ENCODE measurements around the gene MBOAT2.
"Not testable (repeated sequence)": the region's sequence is repeated elsewhere in the genome, so short reads cannot be mapped to it uniquely, and the experiment has no call there.

MBOAT2 gene

GRCh38 chr2:8939486-8940114 is 63.9 kb downstream of the MBOAT2 start:
- DNase-seq: no peak

GRCh38 chr2:8938384-8938783 is 65.1 kb downstream of the MBOAT2 start:
- DNase-seq: no peak

DNA sequence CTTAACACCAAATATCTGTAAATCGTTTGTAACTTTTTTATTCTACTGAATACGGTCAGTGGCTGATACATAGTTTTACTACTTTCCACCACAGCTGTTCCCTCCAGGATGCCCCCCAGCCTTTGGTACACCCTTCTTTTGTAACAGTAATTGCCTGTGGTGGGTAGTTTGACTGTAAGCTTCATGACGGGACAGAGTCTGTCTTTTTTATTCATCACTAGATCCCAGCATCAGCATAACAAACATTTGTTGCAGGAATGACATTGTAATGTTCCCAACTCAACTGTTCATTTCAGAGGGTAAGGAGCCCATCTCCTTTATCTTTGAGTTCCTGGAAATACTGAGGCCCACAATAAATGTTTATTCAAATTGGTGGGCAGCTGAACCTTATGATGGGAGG is 67.5 kb downstream of the MBOAT2 start:
- no peak for DNase-seq

GRCh38 chr2:8934338-8934737 is 69.1 kb downstream of the MBOAT2 start:
- DNase-seq: no peak

GRCh38 chr2:8932702-8933101 is 70.8 kb downstream of the MBOAT2 start:
- no peak for DNase-seq

GRCh38 chr2:8930185-8930584 is 73.3 kb downstream of the MBOAT2 start:
- not testable (repeated sequence) for DNase-seq

DNA sequence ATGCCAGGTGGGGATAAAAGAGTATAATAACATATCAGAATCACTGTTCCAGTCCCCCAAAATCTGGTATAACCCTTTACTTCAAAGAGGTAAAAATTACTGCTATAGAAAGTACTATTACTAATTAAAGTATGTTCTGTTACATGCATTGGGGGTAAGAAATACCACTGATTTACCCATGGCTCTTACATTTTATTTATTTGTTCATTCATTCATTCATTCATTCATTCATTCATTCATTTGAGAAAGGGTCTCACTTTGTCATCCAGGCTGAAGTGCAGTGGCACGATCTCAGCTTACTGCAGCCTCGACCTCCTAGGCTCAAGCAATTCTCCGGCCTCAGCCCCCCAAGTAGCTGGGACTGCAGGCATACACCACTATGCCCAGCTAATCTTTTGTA is 74.4 kb downstream of the MBOAT2 start:
- no peak for DNase-seq

DNA sequence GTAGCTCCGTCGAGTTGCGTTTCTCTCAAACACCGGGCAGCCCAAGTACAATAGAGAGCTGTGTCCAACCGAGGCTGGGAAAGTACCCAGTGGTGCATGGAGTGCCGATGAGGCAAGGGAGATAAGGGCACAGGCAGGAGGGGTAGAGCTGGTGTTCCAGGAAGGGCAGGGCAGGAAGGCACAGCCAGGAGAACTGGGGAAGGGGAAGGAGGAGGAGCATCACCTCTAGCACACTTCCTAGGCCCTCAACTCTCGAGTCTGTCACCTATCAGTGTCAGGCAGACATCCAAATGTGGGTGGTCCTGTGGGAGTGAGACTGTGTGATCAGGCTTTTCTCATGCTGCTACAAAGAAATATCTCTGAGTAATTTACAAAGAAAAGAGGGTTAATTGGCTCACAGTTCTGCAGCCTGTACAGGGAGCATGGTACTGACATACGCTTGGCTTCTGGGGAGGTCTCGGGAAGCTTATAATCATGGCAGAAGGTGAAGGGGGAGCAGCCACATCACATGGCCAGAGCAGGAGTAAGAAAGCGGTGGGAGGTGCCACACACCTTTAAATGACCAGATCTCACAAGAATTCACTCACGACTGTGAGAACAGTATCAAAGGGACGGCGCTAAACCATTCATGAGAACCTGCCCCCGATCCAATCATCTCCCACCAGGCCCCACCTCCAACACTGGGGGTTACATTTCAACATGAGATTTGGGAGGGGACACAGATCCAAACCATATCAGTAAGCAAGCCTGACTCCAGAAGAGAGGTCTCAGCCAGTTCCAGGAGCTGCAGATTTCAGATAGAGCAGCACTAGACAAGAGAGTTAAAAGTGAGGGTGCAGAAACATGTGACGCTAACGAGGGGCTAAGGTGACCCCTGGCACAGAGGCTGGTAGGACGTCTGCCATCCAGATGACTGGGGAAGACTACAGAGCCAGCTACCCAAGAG is 75.7 kb downstream of the MBOAT2 start:
- DNase-seq: no peak

DNA sequence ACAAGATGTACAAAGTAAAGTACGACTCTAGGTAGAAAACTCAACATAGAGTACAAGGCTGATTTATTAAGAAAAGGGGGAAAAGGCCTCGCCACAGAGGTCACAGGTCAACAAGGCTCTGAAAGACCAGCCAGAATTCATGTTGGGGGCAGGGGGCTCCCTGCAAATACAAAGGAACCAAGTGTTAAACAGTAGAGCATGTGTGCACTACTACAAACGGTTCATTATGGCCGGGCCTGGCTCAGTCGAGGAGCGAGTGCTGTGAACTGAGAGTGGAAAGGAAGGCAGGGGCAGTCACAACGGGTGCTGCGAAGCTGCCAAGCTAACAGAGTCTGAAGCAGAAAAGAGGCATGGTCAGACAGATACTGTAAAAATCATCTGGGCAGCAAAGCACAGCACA is 77.1 kb downstream of the MBOAT2 start:
- no peak for DNase-seq

DNA sequence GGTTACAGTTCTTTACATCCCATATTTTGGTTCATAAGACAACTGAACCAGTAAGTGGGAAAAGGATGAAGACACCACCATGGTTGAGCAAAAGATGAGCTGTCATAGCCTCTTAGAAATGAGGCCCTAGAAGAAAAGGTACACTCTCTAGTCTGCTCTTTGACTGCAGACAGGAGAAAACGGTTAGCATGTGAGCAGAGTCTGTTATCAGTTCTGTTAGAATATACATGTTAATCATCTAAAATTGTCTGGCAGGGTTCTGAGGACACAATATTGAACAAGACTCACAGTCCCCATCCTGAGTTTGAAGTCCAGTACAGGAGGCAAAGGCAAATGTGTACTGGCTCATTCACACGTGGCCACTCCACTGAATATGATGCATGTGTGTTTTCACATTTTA is 78.1 kb downstream of the MBOAT2 start:
- DNase-seq: no peak

GRCh38 chr2:8923183-8923582 is 80.3 kb downstream of the MBOAT2 start:
- DNase-seq: no peak

DNA sequence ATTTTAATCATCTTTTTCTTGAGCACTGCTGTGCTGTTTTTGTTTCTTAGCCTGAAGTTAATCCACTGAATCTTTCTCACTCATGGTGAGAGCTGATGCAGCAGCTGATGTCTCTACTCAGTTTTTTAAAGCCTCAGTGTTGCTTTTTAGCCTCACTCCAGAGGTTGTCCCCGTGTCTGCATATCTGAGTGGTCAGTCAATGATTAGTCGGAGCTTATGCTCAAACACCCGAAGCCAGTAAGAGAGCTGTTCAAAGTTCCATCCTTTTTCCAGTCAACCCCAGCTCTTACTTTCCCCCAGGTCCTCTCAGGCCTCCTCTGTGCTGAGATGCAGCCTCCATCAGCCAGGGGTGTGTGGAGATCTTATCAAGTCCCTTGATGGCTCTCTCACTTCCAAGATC is 81.1 kb downstream of the MBOAT2 start:
- no peak for DNase-seq

- no peak for DNase-seq
Measured at GRCh38 chr2:8918412-8918811, 85.1 kb downstream of the MBOAT2 start.

- no peak for DNase-seq
Measured at GRCh38 chr2:8915941-8916340, 87.5 kb downstream of the MBOAT2 start.

- not testable (repeated sequence) for DNase-seq
Measured at GRCh38 chr2:8913767-8914166, 89.7 kb downstream of the MBOAT2 start.

GRCh38 chr2:8907764-8908288 is 95.7 kb downstream of the MBOAT2 start:
- no peak for DNase-seq

- DNase-seq: not testable (repeated sequence)
Measured at GRCh38 chr2:8903924-8904323, 99.6 kb downstream of the MBOAT2 start.

DNA sequence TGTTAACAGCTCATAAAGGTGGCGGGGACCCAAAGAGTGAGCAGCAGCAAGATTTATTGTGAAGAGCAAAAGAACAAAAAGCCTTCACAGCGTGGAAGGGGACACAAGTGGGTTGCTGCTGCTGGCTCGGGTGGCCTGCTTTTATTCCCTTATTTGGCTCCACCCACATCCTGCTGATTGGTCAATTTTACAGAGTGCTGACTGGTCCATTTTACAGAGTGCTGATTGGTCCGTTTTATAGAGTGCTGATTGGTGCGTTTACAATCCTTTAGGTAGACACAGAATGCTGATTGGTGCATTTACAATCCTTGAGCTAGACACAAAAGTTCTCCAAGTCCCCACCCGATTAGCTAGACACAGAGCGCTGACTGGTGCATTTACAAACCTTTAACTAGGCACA is 100.7 kb downstream of the MBOAT2 start:
- DNase-seq: not testable (repeated sequence)

- DNase-seq: not testable (repeated sequence)
Measured at GRCh38 chr2:8897206-8897605, 106.3 kb downstream of the MBOAT2 start.

- DNase-seq: not testable (repeated sequence)
Measured at GRCh38 chr2:8896671-8897070, 106.8 kb downstream of the MBOAT2 start.

GRCh38 chr2:8895087-8895912 is 108.2 kb downstream of the MBOAT2 start:
- not testable (repeated sequence) for DNase-seq

DNA sequence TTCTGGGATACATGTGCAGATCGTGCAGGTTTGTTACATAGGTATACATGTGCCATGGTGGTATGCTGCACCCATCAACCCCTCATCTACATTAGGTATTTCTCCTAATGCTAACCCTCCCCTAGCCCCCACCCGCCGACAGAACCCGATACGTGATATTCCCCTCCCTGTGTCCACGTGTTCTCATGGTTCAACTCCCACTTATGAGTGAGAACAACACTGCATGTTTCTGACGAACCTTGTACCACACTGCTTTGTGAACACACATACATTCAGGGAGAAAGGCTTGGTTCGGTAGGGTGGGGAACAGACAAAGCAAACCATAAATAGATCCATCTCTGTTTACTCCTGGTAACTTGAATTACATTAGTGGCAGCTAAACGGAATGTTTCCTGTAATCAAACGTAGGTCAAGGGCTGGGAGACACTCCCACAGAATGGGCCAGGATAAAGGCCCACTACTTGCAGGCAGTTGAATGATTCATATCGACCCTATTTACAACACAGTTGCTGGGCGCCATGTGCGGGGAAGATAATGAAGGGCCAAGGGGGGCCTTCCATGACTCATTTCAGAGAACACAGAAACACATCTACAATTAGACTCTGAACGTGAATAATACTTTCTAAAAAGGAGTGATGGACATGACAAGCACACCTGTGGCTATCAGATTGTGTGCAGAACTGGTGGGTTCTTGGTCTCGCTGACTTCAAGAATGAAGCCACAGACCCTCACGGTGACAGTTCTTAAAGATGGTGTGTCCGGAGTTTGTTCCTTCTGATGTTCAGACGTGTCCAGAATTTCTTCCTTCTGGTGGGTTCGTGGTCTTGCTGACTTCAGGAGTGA is 109.3 kb downstream of the MBOAT2 start:
- DNase-seq: no peak

Data from CD4-positive, alpha-beta T cell treated with Interferon alpha-2 for 1 hour (primary cell).